Activated CD4-positive, alpha-beta T cell treated with anti-CD3 and anti-CD28 coated beads, Interleukin-2, Interleukin-6, amounts not matched to agents 100 ng/mL and 50 ng/mL, durations not matched to agents 16 hours and 8 hours (primary cell): ENCODE results near the gene PRRT2.
"Not testable (repeated sequence)": the region's sequence is repeated elsewhere in the genome, so short reads cannot be mapped to it uniquely, and the experiment has no call there.

Source experiments
- DNase-seq: peaks from one replicate; pipeline ENCODE4 v3.0.0-alpha.2; 2020

The PRRT2 gene

GRCh38 chr16:29790949-29791844 lies 20.8 kb upstream of the PRRT2 start:
- no peak for DNase-seq

- no peak for DNase-seq
Observed at GRCh38 chr16:29791845-29792807, 19.9 kb upstream of the PRRT2 start.

GRCh38 chr16:29793153-29793552 lies 18.8 kb upstream of the PRRT2 start:
- not testable (repeated sequence) for DNase-seq

GRCh38 chr16:29794231-29794710 lies 17.7 kb upstream of the PRRT2 start:
- no peak for DNase-seq

- DNase-seq = no peak
Observed at GRCh38 chr16:29802416-29802935, 9.5 kb upstream of the PRRT2 start.

- no peak for DNase-seq
Observed at GRCh38 chr16:29804020-29804419, 8.0 kb upstream of the PRRT2 start.

- no peak for DNase-seq
Observed at GRCh38 chr16:29804455-29805231, 7.3 kb upstream of the PRRT2 start.

- peak; percentile 98 for DNase-seq
Observed at GRCh38 chr16:29805232-29806098, 6.5 kb upstream of the PRRT2 start.

- DNase-seq = no peak
Observed at GRCh38 chr16:29806099-29806579, 5.9 kb upstream of the PRRT2 start, which contains the start of gene MAZ. MAZ (plus strand) TSS chr16:29806529; CDS start chr16:29806702, 173 bp downstream.

- peak; percentile 77 for DNase-seq
Observed at GRCh38 chr16:29806641-29807425, 5.2 kb upstream of the PRRT2 start.

GRCh38 chr16:29807426-29808218 lies 4.4 kb upstream of the PRRT2 start:
- DNase-seq = peak; percentile 94

- DNase-seq = peak; percentile 46
Observed at GRCh38 chr16:29808219-29808900, 3.6 kb upstream of the PRRT2 start.

GRCh38 chr16:29809031-29809747 lies 2.8 kb upstream of the PRRT2 start:
- no peak for DNase-seq

GRCh38 chr16:29809850-29810698 lies 1.9 kb upstream of the PRRT2 start:
- peak; percentile 57 for DNase-seq

GRCh38 chr16:29810699-29811169 lies 1.3 kb upstream of the PRRT2 start:
- DNase-seq = no peak

- peak; percentile 91 for DNase-seq
Observed at GRCh38 chr16:29811170-29811895, 660 bp upstream of the PRRT2 start.
